ENCODE data around the gene PTPN14.

The PTPN14 gene

GRCh38 chr1:214417545-214418210 is 133.7 kb downstream of the PTPN14 start:
- H3K27ac ChIP-seq (ENCODE audit: low read depth, low read length) = no peak overlapping the region
- no peak overlapping the region for H4K8ac ChIP-seq (ENCODE audit: low read depth, low read length)
- no CpG with 5 or more reads among the region's 9 CpGs for WGBS (ENCODE audit: extremely low coverage, insufficient coverage, low lambda C conversion rate)
- H3K4me1 ChIP-seq (ENCODE audit: control insufficient read depth, low read depth, low read length) = peaks cover 31% of the 10 kb centered on the region
- H3K9ac ChIP-seq (ENCODE audit: low read length) = peak overlapping the region; percentile 12
- peak overlapping the region; percentile 80 for H3K56ac ChIP-seq (ENCODE audit: low read length)
- H3K36me3 ChIP-seq (ENCODE audit: control insufficient read depth, insufficient read depth, low read length) = no peaks in the 10 kb centered on the region
- H2BK120ac ChIP-seq (ENCODE audit: low read depth, low read length) = no peak overlapping the region
- peaks cover 47% of the 10 kb centered on the region for H3K79me2 ChIP-seq (ENCODE audit: control insufficient read depth, insufficient read depth, low read length)
- peaks cover 4% of the 10 kb centered on the region for H3K79me1 ChIP-seq (ENCODE audit: low read length)
- peak overlapping the region; percentile 73 for H3K4ac ChIP-seq (ENCODE audit: low read depth, low read length)
- no peak overlapping the region for H4K5ac ChIP-seq (ENCODE audit: low read length)
- peak overlapping the region; percentile 91 for H3K18ac ChIP-seq (ENCODE audit: low read length)
- no peak overlapping the region for H3K4me3 ChIP-seq (ENCODE audit: low read length)
- no peaks in the 10 kb centered on the region for H3K27me3 ChIP-seq (ENCODE audit: insufficient read depth, low read length, poor library complexity)
- peak overlapping the region; percentile 79 for H2BK5ac ChIP-seq (ENCODE audit: low read length)
- DNase-seq = no peak
- H3K23ac ChIP-seq (ENCODE audit: low read length) = no peak overlapping the region
- no peak overlapping the region for H3K4me2 ChIP-seq (ENCODE audit: low read length)
- H2AK5ac ChIP-seq (ENCODE audit: low read length) = peak overlapping the region; percentile 89
- H2BK15ac ChIP-seq (replicated peaks; ENCODE audit: low read depth) = no peak overlapping the region

- Histone ChIP-seq H3K56ac (ENCODE audit: low read length) (no peak overlapping the region), H2BK15ac (replicated peaks; ENCODE audit: low read depth) (no peak overlapping the region), H3K27ac (ENCODE audit: low read depth, low read length) (no peak overlapping the region), H3K36me3 (ENCODE audit: control insufficient read depth, insufficient read depth, low read length) (no peaks in the 10 kb centered on the region), H3K27me3 (ENCODE audit: insufficient read depth, low read length, poor library complexity) (no peaks in the 10 kb centered on the region), H3K4me1 (ENCODE audit: control insufficient read depth, low read depth, low read length) (peaks cover 34% of the 10 kb centered on the region), H3K4me3 (ENCODE audit: low read length) (no peak overlapping the region), H2BK5ac (ENCODE audit: low read length) (no peak overlapping the region), H3K9ac (ENCODE audit: low read length) (no peak overlapping the region), H3K79me1 (ENCODE audit: low read length) (peaks cover 4% of the 10 kb centered on the region), H3K4me2 (ENCODE audit: low read length) (no peak overlapping the region), H3K79me2 (ENCODE audit: control insufficient read depth, insufficient read depth, low read length) (peaks cover 41% of the 10 kb centered on the region), H2AK5ac (ENCODE audit: low read length) (no peak overlapping the region), H3K4ac (ENCODE audit: low read depth, low read length) (no peak overlapping the region), H3K23ac (ENCODE audit: low read length) (no peak overlapping the region), H2BK120ac (ENCODE audit: low read depth, low read length) (no peak overlapping the region), H3K18ac (ENCODE audit: low read length) (no peak overlapping the region), H4K5ac (ENCODE audit: low read length) (no peak overlapping the region), H4K8ac (ENCODE audit: low read depth, low read length) (no peak overlapping the region)
- WGBS (ENCODE audit: extremely low coverage, insufficient coverage, low lambda C conversion rate) = no CpG with 5 or more reads among the region's 2 CpGs
- DNase-seq = no peak
Observed at GRCh38 chr1:214416858-214417257, 134.5 kb downstream of the PTPN14 start.

GRCh38 chr1:214416417-214416816 is 135.0 kb downstream of the PTPN14 start:
- peak overlapping the region; percentile 96 for H2BK15ac ChIP-seq (replicated peaks; ENCODE audit: low read depth)

GRCh38 chr1:214415131-214415530 is 136.3 kb downstream of the PTPN14 start:
- H4K5ac ChIP-seq (ENCODE audit: low read length) = no peak overlapping the region
- H3K56ac ChIP-seq (ENCODE audit: low read length) = no peak overlapping the region
- H2BK120ac ChIP-seq (ENCODE audit: low read depth, low read length) = no peak overlapping the region
- H3K18ac ChIP-seq (ENCODE audit: low read length) = no peak overlapping the region
- H3K27ac ChIP-seq (ENCODE audit: low read depth, low read length) = no peak overlapping the region
- peaks cover 35% of the 10 kb centered on the region for H3K79me2 ChIP-seq (ENCODE audit: control insufficient read depth, insufficient read depth, low read length)
- no peak overlapping the region for H2AK5ac ChIP-seq (ENCODE audit: low read length)
- H3K23ac ChIP-seq (ENCODE audit: low read length) = no peak overlapping the region
- no peak overlapping the region for H2BK5ac ChIP-seq (ENCODE audit: low read length)
- H2BK15ac ChIP-seq (replicated peaks; ENCODE audit: low read depth) = no peak overlapping the region
- H3K4me2 ChIP-seq (ENCODE audit: low read length) = no peak overlapping the region
- H4K8ac ChIP-seq (ENCODE audit: low read depth, low read length) = no peak overlapping the region
- H3K4me1 ChIP-seq (ENCODE audit: control insufficient read depth, low read depth, low read length) = peaks cover 33% of the 10 kb centered on the region
- WGBS (ENCODE audit: extremely low coverage, insufficient coverage, low lambda C conversion rate) = no CpG with 5 or more reads among the region's 5 CpGs
- no peaks in the 10 kb centered on the region for H3K36me3 ChIP-seq (ENCODE audit: control insufficient read depth, insufficient read depth, low read length)
- DNase-seq = no peak
- no peak overlapping the region for H3K4me3 ChIP-seq (ENCODE audit: low read length)
- peaks cover 1% of the 10 kb centered on the region for H3K79me1 ChIP-seq (ENCODE audit: low read length)
- no peak overlapping the region for H3K4ac ChIP-seq (ENCODE audit: low read depth, low read length)
- H3K27me3 ChIP-seq (ENCODE audit: insufficient read depth, low read length, poor library complexity) = no peaks in the 10 kb centered on the region
- no peak overlapping the region for H3K9ac ChIP-seq (ENCODE audit: low read length)

More at GRCh38 chr1:214416417-214416816, 135.0 kb downstream of the PTPN14 start:
- no peak overlapping the region for H3K56ac ChIP-seq (ENCODE audit: low read length)
- peaks cover 34% of the 10 kb centered on the region for H3K4me1 ChIP-seq (ENCODE audit: control insufficient read depth, low read depth, low read length)
- H3K4ac ChIP-seq (ENCODE audit: low read depth, low read length) = peak overlapping the region; percentile 12
- no CpG with 5 or more reads among the region's 2 CpGs for WGBS (ENCODE audit: extremely low coverage, insufficient coverage, low lambda C conversion rate)
- peak overlapping the region; percentile 7 for H2BK120ac ChIP-seq (ENCODE audit: low read depth, low read length)
- H3K36me3 ChIP-seq (ENCODE audit: control insufficient read depth, insufficient read depth, low read length) = no peaks in the 10 kb centered on the region
- H3K27me3 ChIP-seq (ENCODE audit: insufficient read depth, low read length, poor library complexity) = no peaks in the 10 kb centered on the region
- H4K5ac ChIP-seq (ENCODE audit: low read length) = no peak overlapping the region
- H3K18ac ChIP-seq (ENCODE audit: low read length) = peak overlapping the region; percentile 39
- H4K8ac ChIP-seq (ENCODE audit: low read depth, low read length) = peak overlapping the region; percentile 56
- no peak overlapping the region for H2BK5ac ChIP-seq (ENCODE audit: low read length)
- H3K27ac ChIP-seq (ENCODE audit: low read depth, low read length) = no peak overlapping the region
- peaks cover 1% of the 10 kb centered on the region for H3K79me1 ChIP-seq (ENCODE audit: low read length)
- H3K4me3 ChIP-seq (ENCODE audit: low read length) = no peak overlapping the region
- no peak overlapping the region for H3K4me2 ChIP-seq (ENCODE audit: low read length)
- no peak overlapping the region for H3K23ac ChIP-seq (ENCODE audit: low read length)
- peak overlapping the region; percentile 46 for H2AK5ac ChIP-seq (ENCODE audit: low read length)
- no peak overlapping the region for H3K9ac ChIP-seq (ENCODE audit: low read length)
- no peak for DNase-seq
- H3K79me2 ChIP-seq (ENCODE audit: control insufficient read depth, insufficient read depth, low read length) = peaks cover 37% of the 10 kb centered on the region

GRCh38 chr1:214414691-214415090 is 136.7 kb downstream of the PTPN14 start:
- H3K27ac ChIP-seq (ENCODE audit: low read depth, low read length) = no peak overlapping the region
- H3K9ac ChIP-seq (ENCODE audit: low read length) = no peak overlapping the region
- no peak overlapping the region for H3K56ac ChIP-seq (ENCODE audit: low read length)
- no peaks in the 10 kb centered on the region for H3K27me3 ChIP-seq (ENCODE audit: insufficient read depth, low read length, poor library complexity)
- no peak overlapping the region for H3K4ac ChIP-seq (ENCODE audit: low read depth, low read length)
- H2BK120ac ChIP-seq (ENCODE audit: low read depth, low read length) = no peak overlapping the region
- peaks cover 33% of the 10 kb centered on the region for H3K4me1 ChIP-seq (ENCODE audit: control insufficient read depth, low read depth, low read length)
- H4K8ac ChIP-seq (ENCODE audit: low read depth, low read length) = no peak overlapping the region
- H2BK5ac ChIP-seq (ENCODE audit: low read length) = peak overlapping the region; percentile 58
- H3K18ac ChIP-seq (ENCODE audit: low read length) = no peak overlapping the region
- no peak overlapping the region for H4K5ac ChIP-seq (ENCODE audit: low read length)
- peaks cover 1% of the 10 kb centered on the region for H3K79me1 ChIP-seq (ENCODE audit: low read length)
- H3K4me2 ChIP-seq (ENCODE audit: low read length) = no peak overlapping the region
- H3K4me3 ChIP-seq (ENCODE audit: low read length) = no peak overlapping the region
- DNase-seq = no peak
- no peaks in the 10 kb centered on the region for H3K36me3 ChIP-seq (ENCODE audit: control insufficient read depth, insufficient read depth, low read length)
- no peak overlapping the region for H3K23ac ChIP-seq (ENCODE audit: low read length)
- WGBS (ENCODE audit: extremely low coverage, insufficient coverage, low lambda C conversion rate) = no CpG with 5 or more reads among the region's 4 CpGs
- H2AK5ac ChIP-seq (ENCODE audit: low read length) = no peak overlapping the region
- H3K79me2 ChIP-seq (ENCODE audit: control insufficient read depth, insufficient read depth, low read length) = peaks cover 35% of the 10 kb centered on the region
- no peak overlapping the region for H2BK15ac ChIP-seq (replicated peaks; ENCODE audit: low read depth)

GRCh38 chr1:214413315-214413714 is 138.1 kb downstream of the PTPN14 start:
- Histone ChIP-seq H3K79me1 (ENCODE audit: low read length) (peaks cover 1% of the 10 kb centered on the region), H3K18ac (ENCODE audit: low read length) (peak overlapping the region; percentile 97), H4K5ac (ENCODE audit: low read length) (peak overlapping the region; percentile 53), H3K56ac (ENCODE audit: low read length) (peak overlapping the region; percentile 77), H3K79me2 (ENCODE audit: control insufficient read depth, insufficient read depth, low read length) (peaks cover 28% of the 10 kb centered on the region), H3K36me3 (ENCODE audit: control insufficient read depth, insufficient read depth, low read length) (no peaks in the 10 kb centered on the region), H3K27me3 (ENCODE audit: insufficient read depth, low read length, poor library complexity) (no peaks in the 10 kb centered on the region), H4K8ac (ENCODE audit: low read depth, low read length) (peak overlapping the region; percentile 28), H2BK15ac (replicated peaks; ENCODE audit: low read depth) (no peak overlapping the region), H2BK120ac (ENCODE audit: low read depth, low read length) (peak overlapping the region; percentile 94), H3K4me2 (ENCODE audit: low read length) (no peak overlapping the region), H2AK5ac (ENCODE audit: low read length) (no peak overlapping the region), H3K4me1 (ENCODE audit: control insufficient read depth, low read depth, low read length) (peaks cover 25% of the 10 kb centered on the region), H3K27ac (ENCODE audit: low read depth, low read length) (peak overlapping the region; percentile 90), H3K23ac (ENCODE audit: low read length) (peak overlapping the region; percentile 83), H3K9ac (ENCODE audit: low read length) (peak overlapping the region; percentile 34), H3K4me3 (ENCODE audit: low read length) (no peak overlapping the region), H2BK5ac (ENCODE audit: low read length) (peak overlapping the region; percentile 94), H3K4ac (ENCODE audit: low read depth, low read length) (no peak overlapping the region)
- peak; percentile 84 for DNase-seq
